ENCODE data around the gene DLG1. TPM values are rescaled to one million over a fixed set of nuclear protein-coding genes. Genes with fewer than 3 reads are reported as not detected.

DLG1 gene
- total RNA-seq, 1 donor from 2014 or later, result 114 TPM

GRCh38 chr3:197244751-197245150 is 53.7 kb downstream of the DLG1 start:
- no peak for TF ChIP-seq CTCF (IDR thresholded peaks at IDR 0.05; ENCODE audit: unreplicated experiment)
- no peak overlapping the region for H3K4me3 Mint-ChIP-seq
- H3K9me3 Mint-ChIP-seq, result peaks cover 84% of the 10 kb centered on the region
- H3K27ac Mint-ChIP-seq, result no peak overlapping the region
- H3K36me3 Mint-ChIP-seq, result peaks cover 89% of the 10 kb centered on the region
- DNase-seq (ENCODE audit: low spot score in 2 of 2, unreplicated experiment in 2 of 2), result no peak
- H3K4me1 Mint-ChIP-seq, result no peaks in the 10 kb centered on the region
- H3K27me3 Mint-ChIP-seq (ENCODE audit: low read depth), result no peaks in the 10 kb centered on the region

GRCh38 chr3:197242784-197243432 is 55.5 kb downstream of the DLG1 start:
- Mint-ChIP-seq H3K9me3 (peaks cover 80% of the 10 kb centered on the region), H3K27me3 (ENCODE audit: low read depth) (no peaks in the 10 kb centered on the region)

GRCh38 chr3:197241173-197241572 is 57.2 kb downstream of the DLG1 start:
- no peaks in the 10 kb centered on the region for H3K4me1 Mint-ChIP-seq
- no peak overlapping the region for H3K4me3 Mint-ChIP-seq
- peaks cover 73% of the 10 kb centered on the region for H3K9me3 Mint-ChIP-seq
- H3K36me3 Mint-ChIP-seq, result peaks cover 69% of the 10 kb centered on the region
- no peak for TF ChIP-seq CTCF (IDR thresholded peaks at IDR 0.05; ENCODE audit: unreplicated experiment)
- no peak for DNase-seq (ENCODE audit: low spot score in 2 of 2, unreplicated experiment in 2 of 2)
- no peaks in the 10 kb centered on the region for H3K27me3 Mint-ChIP-seq (ENCODE audit: low read depth)
- H3K27ac Mint-ChIP-seq, result no peak overlapping the region

More at GRCh38 chr3:197242784-197243432, 55.5 kb downstream of the DLG1 start:
- Mint-ChIP-seq H3K4me1 (no peaks in the 10 kb centered on the region), H3K36me3 (peaks cover 81% of the 10 kb centered on the region), H3K4me3 (no peak overlapping the region), H3K27ac (no peak overlapping the region)
- no peak for TF ChIP-seq CTCF (IDR thresholded peaks at IDR 0.05; ENCODE audit: unreplicated experiment)
- DNase-seq (ENCODE audit: low spot score in 2 of 2, unreplicated experiment in 2 of 2), result no peak

- no peaks in the 10 kb centered on the region for H3K27me3 Mint-ChIP-seq (ENCODE audit: low read depth)
- no peak overlapping the region for H3K27ac Mint-ChIP-seq
- H3K4me3 Mint-ChIP-seq, result no peak overlapping the region
- no peak for TF ChIP-seq CTCF (IDR thresholded peaks at IDR 0.05; ENCODE audit: unreplicated experiment)
- H3K4me1 Mint-ChIP-seq, result no peaks in the 10 kb centered on the region
- no peak for DNase-seq (ENCODE audit: low spot score in 2 of 2, unreplicated experiment in 2 of 2)
- peaks cover 74% of the 10 kb centered on the region for H3K9me3 Mint-ChIP-seq
- peaks cover 75% of the 10 kb centered on the region for H3K36me3 Mint-ChIP-seq
Measured at GRCh38 chr3:197239857-197240256, 58.6 kb downstream of the DLG1 start.

- Mint-ChIP-seq H3K27me3 (ENCODE audit: low read depth) (no peaks in the 10 kb centered on the region), H3K4me1 (no peaks in the 10 kb centered on the region), H3K4me3 (no peak overlapping the region), H3K27ac (no peak overlapping the region), H3K9me3 (peaks cover 73% of the 10 kb centered on the region), H3K36me3 (peaks cover 74% of the 10 kb centered on the region)
- no peak for DNase-seq (ENCODE audit: low spot score in 2 of 2, unreplicated experiment in 2 of 2)
- TF ChIP-seq CTCF (IDR thresholded peaks at IDR 0.05; ENCODE audit: unreplicated experiment), result no peak
Measured at GRCh38 chr3:197238842-197239241, 59.6 kb downstream of the DLG1 start.
